ENCODE measurements around the gene SNAPC1. TPM values are rescaled to one million over a fixed set of nuclear protein-coding genes. Genes with fewer than 3 reads are reported as not detected.

SNAPC1 gene
- total and polyA plus RNA-seq, 4 donors = 2.9 to 7.0 (median 5.3) TPM

- intact Hi-C loops (cut with DNase I) = loop anchor here (2.0 to 10.0 kb wide), 4 partner anchors 63 to 553 kb away; partner anchors contain the start of gene TMEM30B (in 1 of the 2)
- DNase-seq (peak; percentile 81 to 87), ATAC-seq (ENCODE audit: low FRiP score) (peak; percentile 93)
- WGBS, 2 donors = 38 to 39% methylated on average over 10 of the region's 10 CpGs
- Histone ChIP-seq H3K4me1 (ENCODE audit: control insufficient read depth in 1 of 2, insufficient read depth in 2 of 2, low read length in 2 of 2) (no peaks in the 10 kb centered on the region), H3K27ac (ENCODE audit: low read depth in 1 of 2, low read length in 2 of 2) (no peak overlapping the region), H3K9me3 (ENCODE audit: control insufficient read depth, low read length) (no peaks in the 10 kb centered on the region), H3K27me3 (ENCODE audit: control insufficient read depth in 1 of 2, insufficient read depth in 2 of 2, low read length in 1 of 2) (no peaks in the 10 kb centered on the region), H3K36me3 (ENCODE audit: control insufficient read depth in 1 of 2, insufficient read depth in 2 of 2, low read length in 1 of 2) (no peaks in the 10 kb centered on the region), H3K4me3 (ENCODE audit: low read length in 2 of 2) (no peak overlapping the region)
Observed at GRCh38 chr14:61837336-61838229, 75.4 kb downstream of the SNAPC1 start.

DNA sequence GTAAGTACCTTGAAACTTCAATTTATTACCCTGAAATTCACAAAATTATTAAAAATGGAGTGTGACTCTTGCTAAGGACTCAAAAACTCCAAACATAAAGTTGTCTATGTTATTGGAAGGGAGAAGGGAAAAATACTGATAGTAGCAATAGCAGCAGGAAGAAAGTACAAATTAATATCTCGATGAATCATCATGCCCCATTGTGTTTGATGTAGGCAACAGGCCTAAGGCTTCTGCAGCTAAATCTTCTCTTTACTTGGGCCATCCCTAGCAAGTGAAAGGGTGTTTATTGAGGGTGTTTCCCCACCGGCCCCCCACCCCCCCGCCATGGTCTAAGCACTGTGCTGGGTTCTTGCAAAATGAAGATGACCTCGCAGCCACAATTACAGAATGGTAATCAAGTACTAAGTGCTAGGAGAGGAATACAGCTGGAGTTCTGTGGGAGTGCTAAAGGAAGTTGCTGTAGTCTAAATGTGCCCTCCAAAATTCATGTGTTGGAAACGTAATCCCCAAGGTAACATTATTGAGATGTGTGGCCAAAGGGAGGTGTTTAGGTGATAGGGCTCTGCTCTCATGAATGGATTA, 76.5 kb downstream of the SNAPC1 start:
- Histone ChIP-seq H3K27me3 (ENCODE audit: control insufficient read depth in 1 of 2, insufficient read depth in 2 of 2, low read length in 1 of 2) (no peaks in the 10 kb centered on the region), H3K4me3 (ENCODE audit: low read length in 2 of 2) (no peak overlapping the region), H3K4me1 (ENCODE audit: control insufficient read depth in 1 of 2, insufficient read depth in 2 of 2, low read length in 2 of 2) (no peaks in the 10 kb centered on the region), H3K27ac (ENCODE audit: low read depth in 1 of 2, low read length in 2 of 2) (no peak overlapping the region), H3K36me3 (ENCODE audit: control insufficient read depth in 1 of 2, insufficient read depth in 2 of 2, low read length in 1 of 2) (no peaks in the 10 kb centered on the region), H3K9me3 (ENCODE audit: control insufficient read depth, low read length) (no peaks in the 10 kb centered on the region)
- WGBS, 2 donors = 84 to 88% methylated on average over 5 of the region's 5 CpGs
- no peak for DNase-seq
- intact Hi-C loops (cut with DNase I) = loop anchor here (10.0 kb wide), 2 partner anchors 64 to 554 kb away; partner anchors contain the start of gene TMEM30B (in 1 of the 2)
- no peak for ATAC-seq (ENCODE audit: low FRiP score)

DNA sequence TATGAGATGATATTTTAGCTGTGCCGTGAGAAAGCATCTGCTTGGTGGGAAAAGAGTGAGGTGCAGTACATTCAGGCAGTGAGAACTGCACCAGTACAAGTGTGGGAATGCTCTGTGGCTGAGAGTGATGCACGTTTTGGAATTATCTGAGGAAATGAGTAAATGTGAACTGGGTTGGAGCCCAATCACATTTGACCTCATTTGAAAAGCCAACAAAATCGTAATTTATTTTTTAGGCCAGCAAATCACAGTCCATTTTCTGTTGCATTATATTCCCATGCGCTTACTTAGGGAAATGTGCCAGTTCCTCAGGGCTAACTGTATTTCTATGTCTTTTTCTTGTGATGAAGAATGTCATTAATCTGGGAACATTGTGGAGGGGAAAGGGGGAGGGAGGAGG, 77.3 kb downstream of the SNAPC1 start:
- Histone ChIP-seq H3K4me3 (ENCODE audit: low read length in 2 of 2) (no peak overlapping the region), H3K27ac (ENCODE audit: low read depth in 1 of 2, low read length in 2 of 2) (no peak overlapping the region), H3K27me3 (ENCODE audit: control insufficient read depth in 1 of 2, insufficient read depth in 2 of 2, low read length in 1 of 2) (no peaks in the 10 kb centered on the region), H3K9me3 (ENCODE audit: control insufficient read depth, low read length) (no peaks in the 10 kb centered on the region), H3K4me1 (ENCODE audit: control insufficient read depth in 1 of 2, insufficient read depth in 2 of 2, low read length in 2 of 2) (no peaks in the 10 kb centered on the region), H3K36me3 (ENCODE audit: control insufficient read depth in 1 of 2, insufficient read depth in 2 of 2, low read length in 1 of 2) (no peaks in the 10 kb centered on the region)
- DNase-seq (no peak), ATAC-seq (ENCODE audit: low FRiP score) (no peak)
- intact Hi-C loops (cut with DNase I) = loop anchor here (10.0 kb wide), 2 partner anchors 65 to 555 kb away; partner anchors contain the start of gene TMEM30B (in 1 of the 2)
- WGBS, 2 donors = 25% methylated on average over 4 of the region's 4 CpGs

DNA sequence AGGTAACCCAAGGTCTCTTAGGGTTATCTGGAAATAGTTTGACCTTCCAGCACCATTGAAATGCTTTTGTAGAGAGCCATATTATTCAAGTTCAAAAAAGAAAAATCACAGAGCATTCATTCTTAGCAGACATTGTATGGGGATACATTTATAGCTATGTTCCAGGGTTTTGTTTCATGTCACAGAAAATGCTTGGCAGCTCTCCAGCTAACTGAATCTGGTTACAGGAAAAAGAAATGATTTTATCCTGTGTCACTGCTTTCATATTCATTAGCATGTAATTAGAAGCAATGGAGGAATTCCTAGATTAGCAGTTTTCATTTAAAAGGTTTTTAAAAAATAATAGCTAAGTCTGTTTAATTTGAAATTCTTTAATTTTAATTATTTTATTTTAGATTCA, 78.9 kb downstream of the SNAPC1 start:
- Histone ChIP-seq H3K4me1 (ENCODE audit: control insufficient read depth in 1 of 2, insufficient read depth in 2 of 2, low read length in 2 of 2) (no peaks in the 10 kb centered on the region), H3K4me3 (ENCODE audit: low read length in 2 of 2) (no peak overlapping the region), H3K9me3 (ENCODE audit: control insufficient read depth, low read length) (no peaks in the 10 kb centered on the region), H3K27me3 (ENCODE audit: control insufficient read depth in 1 of 2, insufficient read depth in 2 of 2, low read length in 1 of 2) (no peaks in the 10 kb centered on the region), H3K27ac (ENCODE audit: low read depth in 1 of 2, low read length in 2 of 2) (no peak overlapping the region), H3K36me3 (ENCODE audit: control insufficient read depth in 1 of 2, insufficient read depth in 2 of 2, low read length in 1 of 2) (no peaks in the 10 kb centered on the region)
- ATAC-seq (ENCODE audit: low FRiP score) (no peak), DNase-seq (no peak)
- intact Hi-C loops (cut with DNase I) = no loop called here

Other genes with a start within 250 kb of the SNAPC1 start
- 100 to 1,000 TPM; 164 to 173 TPM for gene HIF1A, start 66.9 kb upstream of the SNAPC1 start, total RNA-seq
- gene HIF1A, start 66.9 kb upstream of the SNAPC1 start, polyA plus RNA-seq = 10 to 100 TPM; 43.8 to 46.8 TPM
- gene SYT16, start 50.3 kb downstream of the SNAPC1 start, total RNA-seq = not detected
- gene SYT16, start 50.3 kb downstream of the SNAPC1 start, polyA plus RNA-seq = 1 to 10 TPM in 1 of 2 donors, under 1 TPM in 1; 0.23 to 1.6 TPM